C1 segment of cervical spinal cord (tissue), 14 donors: ENCODE measurements around the gene PRKAR2A.
A peak's percentile ranks its signal among the peaks of the same experiment; 100 is the strongest.

Experiments
- DNase-seq, 14 donors: peaks; one replicate each; lab custom pipeline; 2025; lab: John Stamatoyannopoulos, UW

PRKAR2A gene

GRCh38 chr3:48847504-48848423, at the start of gene PRKAR2A:
Gene PRKAR2A (minus strand): TSS chr3:48847874. CDS start chr3:48847596, 278 bp downstream.
- peak; percentile 40 to 92 (median 86) for DNase-seq

- no peak for DNase-seq
Observed at GRCh38 chr3:48896936-48897335, 49.3 kb upstream of the PRKAR2A start.

- DNase-seq, result no peak
Observed at GRCh38 chr3:48894516-48894915, 46.8 kb upstream of the PRKAR2A start.

- DNase-seq, result no peak
Observed at GRCh38 chr3:48891606-48892005, 43.9 kb upstream of the PRKAR2A start.

GRCh38 chr3:48885753-48886152, 38.1 kb upstream of the PRKAR2A start:
- no peak for DNase-seq

GRCh38 chr3:48881652-48882114, 34.0 kb upstream of the PRKAR2A start:
- DNase-seq, result no peak

GRCh38 chr3:48881006-48881405, 33.3 kb upstream of the PRKAR2A start:
- DNase-seq, result no peak

GRCh38 chr3:48879994-48880377, 32.3 kb upstream of the PRKAR2A start:
- DNase-seq, result no peak

GRCh38 chr3:48879307-48879993, 31.8 kb upstream of the PRKAR2A start:
- DNase-seq, result no peak

- DNase-seq, result no peak
Observed at GRCh38 chr3:48877671-48878070, 30.0 kb upstream of the PRKAR2A start.

- DNase-seq, result no peak
Observed at GRCh38 chr3:48863122-48863521, 15.4 kb upstream of the PRKAR2A start.

GRCh38 chr3:48859206-48859605, 11.5 kb upstream of the PRKAR2A start:
- DNase-seq, result peak in 2 of 14 donors; percentile 8 to 10

GRCh38 chr3:48858709-48859108, 11.0 kb upstream of the PRKAR2A start:
- no peak for DNase-seq

- DNase-seq, result no peak
Observed at GRCh38 chr3:48857641-48858040, 10.0 kb upstream of the PRKAR2A start.

GRCh38 chr3:48856469-48856868, 8.8 kb upstream of the PRKAR2A start:
- peak in 5 of 14 donors; percentile 10 to 41 (median 31) for DNase-seq

- DNase-seq, result no peak
Observed at GRCh38 chr3:48855681-48856447, 8.2 kb upstream of the PRKAR2A start.

GRCh38 chr3:48852151-48852550, 4.5 kb upstream of the PRKAR2A start:
- DNase-seq, result no peak

GRCh38 chr3:48851407-48851806, 3.7 kb upstream of the PRKAR2A start:
- DNase-seq, result peak in 4 of 14 donors; percentile 10 to 20 (median 14)

GRCh38 chr3:48848816-48849515, 1.3 kb upstream of the PRKAR2A start:
- DNase-seq, result no peak

- DNase-seq, result peak in 12 of 14 donors; percentile 27 to 83 (median 66)
Observed at GRCh38 chr3:48847053-48847503, 596 bp downstream of the PRKAR2A start.

GRCh38 chr3:48845170-48845569, 2.5 kb downstream of the PRKAR2A start:
- DNase-seq, result no peak
